GM12878 (cell line): ENCODE data around the gene IL15. TPM values are rescaled to one million over a fixed set of nuclear protein-coding genes. Genes with fewer than 3 reads are reported as not detected.

Experiments
- CBX5 ChIP-seq: sonication (generic); IDR thresholded peaks from 2 replicates; pipeline ENCODE4 v1.6.1; 2016; ENCODE audit warnings: low read depth, moderate library complexity, mild to moderate bottlenecking, inconsistent platforms
- ETV6 ChIP-seq, 2 experiments: fragments of 450-650 bp in 1 of 2; IDR thresholded peaks in 1 of 2; conservative IDR thresholded peaks in 1 of 2; 2 replicates each; pipeline ENCODE4 v1.6.1; 2014; ENCODE audit warnings: antibody characterized with exemption in 1 of 2, borderline replicate concordance in 1 of 2, low read depth in 1 of 2, mild to moderate bottlenecking in 1 of 2, moderate library complexity in 1 of 2
- FOXM1 ChIP-seq: IDR thresholded peaks from 2 replicates; pipeline ENCODE4 v1.6.1; 2012; ENCODE audit warnings: low read depth, mild to moderate bottlenecking, inconsistent platforms, low read length, moderate library complexity
- HCFC1 ChIP-seq: fragments of 150-350 bp; IDR thresholded peaks from 2 replicates; pipeline ENCODE4 v1.6.1; 2014; ENCODE audit warnings: low read length
- PAX5 ChIP-seq: IDR thresholded peaks from 2 replicates; pipeline ENCODE4 v1.6.1; 2011; ENCODE audit warnings: low read depth, low read length, borderline replicate concordance
- SPI1 ChIP-seq: IDR thresholded peaks from 2 replicates; pipeline ENCODE4 v1.6.1; 2011; ENCODE audit warnings: low read depth, mild to moderate bottlenecking, low read length, moderate library complexity, borderline replicate concordance; ENCODE audit not compliant: insufficient read depth
- STAT1 ChIP-seq: fragments of 450-650 bp; conservative IDR thresholded peaks from 2 replicates; pipeline ENCODE4 v1.6.1; 2014; ENCODE audit warnings: antibody characterized with exemption, mild to moderate bottlenecking
- polyA plus RNA-seq, 11 experiments: library from polyadenylated mRNA; depleted of rRNA in 4 of 11; unstranded in 6 of 11; stranded (reverse) in 5 of 11; fragments of >200 nt; fragmentation: Nextera tagmentation in 4 of 11; fragmentation: Illumina TruSeq in 1 of 11; extraction: Ambion mirVana in 4 of 11; extraction: Trizol in 1 of 11; gene quantifications; 1 replicate in 1 of 11; 2 replicates in 10 of 11; pipeline versions ENCODE4 v1.2.1 to v1.2.3, GENCODE V29; 2011 to 2016; ENCODE audit warnings: inconsistent platforms in 2 of 11, missing spikeins in 2 of 11, low read depth in 1 of 11
- total RNA-seq, 4 experiments: library from RNA; depleted of rRNA in 3 of 4; stranded (reverse); fragments of >200 nt in 3 of 4; fragmentation: Illumina TruSeq in 1 of 4; extraction: Trizol in 1 of 4; gene quantifications; 2 replicates each; pipeline versions ENCODE4 v1.2.1 to v1.2.3, GENCODE V29; 2013 to 2021
- TF ChIP-seq, protein P1 (sequence below): IDR thresholded peaks from 2 replicates; pipeline ENCODE4 v1.6.1; 2012; ENCODE audit warnings: improper control_type of control experiment, low read depth, low read length; ENCODE audit not compliant: insufficient replicate concordance
- TF ChIP-seq, protein P2 (sequence below): fragments of 450-650 bp; IDR thresholded peaks from 2 replicates; pipeline ENCODE4 v1.6.1; 2017; ENCODE audit warnings: borderline replicate concordance
- TF ChIP-seq, protein P3 (sequence below): fragments of 450-650 bp; IDR thresholded peaks from 2 replicates; pipeline ENCODE4 v1.6.1; 2018; ENCODE audit warnings: borderline replicate concordance, mild to moderate bottlenecking; ENCODE audit not compliant: partially characterized antibody
- TF ChIP-seq, protein P4 (sequence below): fragments of 450-650 bp; formaldehyde crosslinking; IDR thresholded peaks from 2 replicates; pipeline ENCODE4 v1.4.0; 2022; ENCODE audit warnings: mild to moderate bottlenecking, moderate library complexity
- TF ChIP-seq, protein P5 (sequence below): fragments of 450-650 bp; IDR thresholded peaks from 2 replicates; pipeline ENCODE4 v1.6.1; 2017; ENCODE audit warnings: antibody characterized with exemption, mild to moderate bottlenecking, moderate library complexity

IL15 gene
- total and polyA plus RNA-seq, 10 of the 15 experiments (the other 5 are each of a cell fraction or from before 2014, with no cell fraction given): 6.0 to 11.4 (median 8.2) TPM

DNA sequence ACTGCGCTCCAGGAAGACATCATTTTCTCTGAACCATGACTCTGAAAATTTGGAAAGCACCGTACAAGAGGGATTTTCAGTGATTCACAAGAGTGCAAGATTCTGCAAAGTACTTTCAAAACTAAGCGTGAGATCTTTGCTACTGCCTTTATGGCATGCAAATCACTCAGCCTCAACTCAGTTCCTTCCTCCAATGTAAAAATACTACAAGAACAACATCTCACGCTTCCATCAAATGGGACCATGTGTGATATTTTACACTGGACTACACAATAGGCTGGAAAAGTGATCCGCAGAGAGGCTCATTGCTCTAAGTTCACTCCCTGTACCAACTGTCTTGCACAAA lies 674 bp upstream of the IL15 start (continued):
- TF ChIP-seq, protein P1, sequence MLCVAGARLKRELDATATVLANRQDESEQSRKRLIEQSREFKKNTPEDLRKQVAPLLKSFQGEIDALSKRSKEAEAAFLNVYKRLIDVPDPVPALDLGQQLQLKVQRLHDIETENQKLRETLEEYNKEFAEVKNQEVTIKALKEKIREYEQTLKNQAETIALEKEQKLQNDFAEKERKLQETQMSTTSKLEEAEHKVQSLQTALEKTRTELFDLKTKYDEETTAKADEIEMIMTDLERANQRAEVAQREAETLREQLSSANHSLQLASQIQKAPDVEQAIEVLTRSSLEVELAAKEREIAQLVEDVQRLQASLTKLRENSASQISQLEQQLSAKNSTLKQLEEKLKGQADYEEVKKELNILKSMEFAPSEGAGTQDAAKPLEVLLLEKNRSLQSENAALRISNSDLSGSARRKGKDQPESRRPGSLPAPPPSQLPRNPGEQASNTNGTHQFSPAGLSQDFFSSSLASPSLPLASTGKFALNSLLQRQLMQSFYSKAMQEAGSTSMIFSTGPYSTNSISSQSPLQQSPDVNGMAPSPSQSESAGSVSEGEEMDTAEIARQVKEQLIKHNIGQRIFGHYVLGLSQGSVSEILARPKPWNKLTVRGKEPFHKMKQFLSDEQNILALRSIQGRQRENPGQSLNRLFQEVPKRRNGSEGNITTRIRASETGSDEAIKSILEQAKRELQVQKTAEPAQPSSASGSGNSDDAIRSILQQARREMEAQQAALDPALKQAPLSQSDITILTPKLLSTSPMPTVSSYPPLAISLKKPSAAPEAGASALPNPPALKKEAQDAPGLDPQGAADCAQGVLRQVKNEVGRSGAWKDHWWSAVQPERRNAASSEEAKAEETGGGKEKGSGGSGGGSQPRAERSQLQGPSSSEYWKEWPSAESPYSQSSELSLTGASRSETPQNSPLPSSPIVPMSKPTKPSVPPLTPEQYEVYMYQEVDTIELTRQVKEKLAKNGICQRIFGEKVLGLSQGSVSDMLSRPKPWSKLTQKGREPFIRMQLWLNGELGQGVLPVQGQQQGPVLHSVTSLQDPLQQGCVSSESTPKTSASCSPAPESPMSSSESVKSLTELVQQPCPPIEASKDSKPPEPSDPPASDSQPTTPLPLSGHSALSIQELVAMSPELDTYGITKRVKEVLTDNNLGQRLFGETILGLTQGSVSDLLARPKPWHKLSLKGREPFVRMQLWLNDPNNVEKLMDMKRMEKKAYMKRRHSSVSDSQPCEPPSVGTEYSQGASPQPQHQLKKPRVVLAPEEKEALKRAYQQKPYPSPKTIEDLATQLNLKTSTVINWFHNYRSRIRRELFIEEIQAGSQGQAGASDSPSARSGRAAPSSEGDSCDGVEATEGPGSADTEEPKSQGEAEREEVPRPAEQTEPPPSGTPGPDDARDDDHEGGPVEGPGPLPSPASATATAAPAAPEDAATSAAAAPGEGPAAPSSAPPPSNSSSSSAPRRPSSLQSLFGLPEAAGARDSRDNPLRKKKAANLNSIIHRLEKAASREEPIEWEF: peak; percentile 32
- TF ChIP-seq PAX5 (0 out of 2 replicates have a peak, but pooled peaks have one; percentile 4), FOXM1 (peak; percentile 70), SPI1 (peak; percentile 61; the same call in 1 of the 2 replicates), STAT1 (no peak), ETV6 (conservative IDR thresholded peaks at IDR 0.05 in 1 of 2, IDR thresholded peaks at IDR 0.05 in 1 of 2; ENCODE audit: borderline replicate concordance in 1 of 2, low read depth in 1 of 2) (no peak), HCFC1 (no peak), CBX5 (0 out of 2 replicates have a peak, but pooled peaks have one; percentile 32)
- TF ChIP-seq, protein P2, sequence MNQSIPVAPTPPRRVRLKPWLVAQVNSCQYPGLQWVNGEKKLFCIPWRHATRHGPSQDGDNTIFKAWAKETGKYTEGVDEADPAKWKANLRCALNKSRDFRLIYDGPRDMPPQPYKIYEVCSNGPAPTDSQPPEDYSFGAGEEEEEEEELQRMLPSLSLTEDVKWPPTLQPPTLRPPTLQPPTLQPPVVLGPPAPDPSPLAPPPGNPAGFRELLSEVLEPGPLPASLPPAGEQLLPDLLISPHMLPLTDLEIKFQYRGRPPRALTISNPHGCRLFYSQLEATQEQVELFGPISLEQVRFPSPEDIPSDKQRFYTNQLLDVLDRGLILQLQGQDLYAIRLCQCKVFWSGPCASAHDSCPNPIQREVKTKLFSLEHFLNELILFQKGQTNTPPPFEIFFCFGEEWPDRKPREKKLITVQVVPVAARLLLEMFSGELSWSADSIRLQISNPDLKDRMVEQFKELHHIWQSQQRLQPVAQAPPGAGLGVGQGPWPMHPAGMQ: no peak
- TF ChIP-seq, protein P3, sequence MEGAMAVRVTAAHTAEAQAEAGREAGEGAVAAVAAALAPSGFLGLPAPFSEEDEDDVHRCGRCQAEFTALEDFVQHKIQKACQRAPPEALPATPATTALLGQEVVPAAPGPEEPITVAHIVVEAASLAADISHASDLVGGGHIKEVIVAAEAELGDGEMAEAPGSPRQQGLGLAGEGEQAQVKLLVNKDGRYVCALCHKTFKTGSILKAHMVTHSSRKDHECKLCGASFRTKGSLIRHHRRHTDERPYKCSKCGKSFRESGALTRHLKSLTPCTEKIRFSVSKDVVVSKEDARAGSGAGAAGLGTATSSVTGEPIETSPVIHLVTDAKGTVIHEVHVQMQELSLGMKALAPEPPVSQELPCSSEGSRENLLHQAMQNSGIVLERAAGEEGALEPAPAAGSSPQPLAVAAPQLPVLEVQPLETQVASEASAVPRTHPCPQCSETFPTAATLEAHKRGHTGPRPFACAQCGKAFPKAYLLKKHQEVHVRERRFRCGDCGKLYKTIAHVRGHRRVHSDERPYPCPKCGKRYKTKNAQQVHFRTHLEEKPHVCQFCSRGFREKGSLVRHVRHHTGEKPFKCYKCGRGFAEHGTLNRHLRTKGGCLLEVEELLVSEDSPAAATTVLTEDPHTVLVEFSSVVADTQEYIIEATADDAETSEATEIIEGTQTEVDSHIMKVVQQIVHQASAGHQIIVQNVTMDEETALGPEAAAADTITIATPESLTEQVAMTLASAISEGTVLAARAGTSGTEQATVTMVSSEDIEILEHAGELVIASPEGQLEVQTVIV: no peak
- TF ChIP-seq, protein P4, sequence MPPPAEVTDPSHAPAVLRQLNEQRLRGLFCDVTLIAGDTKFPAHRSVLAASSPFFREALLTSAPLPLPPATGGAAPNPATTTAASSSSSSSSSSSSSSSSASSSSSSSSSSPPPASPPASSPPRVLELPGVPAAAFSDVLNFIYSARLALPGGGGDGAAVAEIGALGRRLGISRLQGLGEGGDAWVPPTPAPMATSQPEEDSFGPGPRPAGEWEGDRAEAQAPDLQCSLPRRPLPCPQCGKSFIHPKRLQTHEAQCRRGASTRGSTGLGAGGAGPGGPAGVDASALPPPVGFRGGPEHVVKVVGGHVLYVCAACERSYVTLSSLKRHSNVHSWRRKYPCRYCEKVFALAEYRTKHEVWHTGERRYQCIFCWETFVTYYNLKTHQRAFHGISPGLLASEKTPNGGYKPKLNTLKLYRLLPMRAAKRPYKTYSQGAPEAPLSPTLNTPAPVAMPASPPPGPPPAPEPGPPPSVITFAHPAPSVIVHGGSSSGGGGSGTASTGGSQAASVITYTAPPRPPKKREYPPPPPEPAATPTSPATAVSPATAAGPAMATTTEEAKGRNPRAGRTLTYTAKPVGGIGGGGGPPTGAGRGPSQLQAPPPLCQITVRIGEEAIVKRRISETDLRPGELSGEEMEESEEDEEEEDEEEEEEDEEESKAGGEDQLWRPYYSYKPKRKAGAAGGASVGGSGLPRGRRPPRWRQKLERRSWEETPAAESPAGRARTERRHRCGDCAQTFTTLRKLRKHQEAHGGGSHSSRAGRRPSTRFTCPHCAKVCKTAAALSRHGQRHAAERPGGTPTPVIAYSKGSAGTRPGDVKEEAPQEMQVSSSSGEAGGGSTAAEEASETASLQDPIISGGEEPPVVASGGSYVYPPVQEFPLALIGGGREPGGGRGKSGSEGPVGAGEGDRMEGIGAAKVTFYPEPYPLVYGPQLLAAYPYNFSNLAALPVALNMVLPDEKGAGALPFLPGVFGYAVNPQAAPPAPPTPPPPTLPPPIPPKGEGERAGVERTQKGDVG (CRISPR knock-in tag): no peak
- TF ChIP-seq, protein P5, sequence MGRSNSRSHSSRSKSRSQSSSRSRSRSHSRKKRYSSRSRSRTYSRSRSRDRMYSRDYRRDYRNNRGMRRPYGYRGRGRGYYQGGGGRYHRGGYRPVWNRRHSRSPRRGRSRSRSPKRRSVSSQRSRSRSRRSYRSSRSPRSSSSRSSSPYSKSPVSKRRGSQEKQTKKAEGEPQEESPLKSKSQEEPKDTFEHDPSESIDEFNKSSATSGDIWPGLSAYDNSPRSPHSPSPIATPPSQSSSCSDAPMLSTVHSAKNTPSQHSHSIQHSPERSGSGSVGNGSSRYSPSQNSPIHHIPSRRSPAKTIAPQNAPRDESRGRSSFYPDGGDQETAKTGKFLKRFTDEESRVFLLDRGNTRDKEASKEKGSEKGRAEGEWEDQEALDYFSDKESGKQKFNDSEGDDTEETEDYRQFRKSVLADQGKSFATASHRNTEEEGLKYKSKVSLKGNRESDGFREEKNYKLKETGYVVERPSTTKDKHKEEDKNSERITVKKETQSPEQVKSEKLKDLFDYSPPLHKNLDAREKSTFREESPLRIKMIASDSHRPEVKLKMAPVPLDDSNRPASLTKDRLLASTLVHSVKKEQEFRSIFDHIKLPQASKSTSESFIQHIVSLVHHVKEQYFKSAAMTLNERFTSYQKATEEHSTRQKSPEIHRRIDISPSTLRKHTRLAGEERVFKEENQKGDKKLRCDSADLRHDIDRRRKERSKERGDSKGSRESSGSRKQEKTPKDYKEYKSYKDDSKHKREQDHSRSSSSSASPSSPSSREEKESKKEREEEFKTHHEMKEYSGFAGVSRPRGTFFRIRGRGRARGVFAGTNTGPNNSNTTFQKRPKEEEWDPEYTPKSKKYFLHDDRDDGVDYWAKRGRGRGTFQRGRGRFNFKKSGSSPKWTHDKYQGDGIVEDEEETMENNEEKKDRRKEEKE: no peak
